Gastroesophageal sphincter (tissue), 3 donors: ENCODE measurements around the gene DNAH7.

Source experiments
- EP300 ChIP-seq: sonication (generic); formaldehyde crosslinking; IDR thresholded peaks from one replicate; pipeline ENCODE4 v1.6.1; 2017; ENCODE audit warnings: antibody characterized with exemption, mild to moderate bottlenecking
- POLR2A ChIP-seq, 2 donors: fragments of 450-650 bp; IDR thresholded peaks; one replicate each; pipeline ENCODE4 v1.6.1; 2017; ENCODE audit warnings: antibody characterized with exemption in 2 of 2, mild to moderate bottlenecking in 2 of 2, moderate library complexity in 1 of 2
- POLR2AphosphoS5 ChIP-seq: sonication (generic); formaldehyde crosslinking; IDR thresholded peaks from one replicate; pipeline ENCODE4 v1.6.1; 2017; ENCODE audit warnings: antibody characterized with exemption
- TF ChIP-seq, protein P1 (sequence below), 4 experiments: fragments of 200-600 bp in 2 of 4; fragments of 450-650 bp in 2 of 4; sonication (generic) in 1 of 4; IDR thresholded peaks; one replicate each; pipeline ENCODE4 v1.5.1; 2017 to 2019; ENCODE audit warnings: antibody characterized with exemption in 4 of 4, mild to moderate bottlenecking in 2 of 4, moderate library complexity in 2 of 4

DNA sequence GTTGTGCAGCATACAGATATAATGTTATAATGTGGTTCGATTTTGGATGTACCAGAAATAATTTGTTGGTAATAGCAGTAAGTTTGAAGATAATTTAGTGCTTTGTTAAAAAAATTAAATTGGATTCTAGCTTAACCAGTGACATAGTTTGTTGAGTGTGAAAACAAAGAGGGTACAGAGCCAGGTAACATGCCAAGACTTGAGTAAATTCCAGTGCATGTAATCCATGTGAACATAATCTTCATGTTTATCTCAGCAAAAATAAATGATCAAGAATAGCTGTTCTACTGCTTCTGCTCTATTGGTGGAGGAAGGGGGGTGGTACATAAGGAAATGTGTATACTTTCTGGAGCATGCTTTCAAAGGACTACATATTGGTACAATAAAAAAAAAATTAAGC, 165.8 kb downstream of the DNAH7 start:
- TF ChIP-seq, protein P1, sequence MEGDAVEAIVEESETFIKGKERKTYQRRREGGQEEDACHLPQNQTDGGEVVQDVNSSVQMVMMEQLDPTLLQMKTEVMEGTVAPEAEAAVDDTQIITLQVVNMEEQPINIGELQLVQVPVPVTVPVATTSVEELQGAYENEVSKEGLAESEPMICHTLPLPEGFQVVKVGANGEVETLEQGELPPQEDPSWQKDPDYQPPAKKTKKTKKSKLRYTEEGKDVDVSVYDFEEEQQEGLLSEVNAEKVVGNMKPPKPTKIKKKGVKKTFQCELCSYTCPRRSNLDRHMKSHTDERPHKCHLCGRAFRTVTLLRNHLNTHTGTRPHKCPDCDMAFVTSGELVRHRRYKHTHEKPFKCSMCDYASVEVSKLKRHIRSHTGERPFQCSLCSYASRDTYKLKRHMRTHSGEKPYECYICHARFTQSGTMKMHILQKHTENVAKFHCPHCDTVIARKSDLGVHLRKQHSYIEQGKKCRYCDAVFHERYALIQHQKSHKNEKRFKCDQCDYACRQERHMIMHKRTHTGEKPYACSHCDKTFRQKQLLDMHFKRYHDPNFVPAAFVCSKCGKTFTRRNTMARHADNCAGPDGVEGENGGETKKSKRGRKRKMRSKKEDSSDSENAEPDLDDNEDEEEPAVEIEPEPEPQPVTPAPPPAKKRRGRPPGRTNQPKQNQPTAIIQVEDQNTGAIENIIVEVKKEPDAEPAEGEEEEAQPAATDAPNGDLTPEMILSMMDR (IDR thresholded peaks at IDR 0.05) = no peak
- TF ChIP-seq POLR2AphosphoS5 = no peak
- TF ChIP-seq POLR2A (IDR thresholded peaks at IDR 0.05) = no peak
- no peak for TF ChIP-seq EP300
